Thoracic aorta (tissue), 2 donors: ENCODE data around the gene BORCS8. TPM values are rescaled to one million over a fixed set of nuclear protein-coding genes. Genes with fewer than 3 reads are reported as not detected.
"Not testable (repeated sequence)": the region's sequence is repeated elsewhere in the genome, so short reads cannot be mapped to it uniquely, and the experiment has no call there.

Source experiments
- ATAC-seq: fragments of 150-250 bp; one replicate; pipeline ENCODE4 v1.8.0; 2017; ENCODE audit warnings: low read depth; ENCODE audit not compliant: insufficient number of reproducible peaks, low FRiP score
- DNase-seq: peaks from one replicate; pipeline ENCODE4 v3.0.0-alpha.2; 2020; ENCODE audit warnings: low spot score
- H3K27ac ChIP-seq, 2 donors: fragments of 200-600 bp; sonication (generic); 1 replicate in 1 of 2; 2 replicates in 1 of 2; pipeline ENCODE4 v1.5.1; 2016; ENCODE audit warnings: mild to moderate bottlenecking in 2 of 2, moderate library complexity in 2 of 2
- H3K27me3 ChIP-seq: fragments of 200-600 bp; sonication (generic); replicated peaks from 2 replicates; pipeline ENCODE4 v1.6.0; 2016; ENCODE audit warnings: mild to moderate bottlenecking; ENCODE audit not compliant: insufficient read depth
- H3K36me3 ChIP-seq: fragments of 200-600 bp; sonication (generic); one replicate; pipeline ENCODE4 v1.5.1; 2016
- H3K4me1 ChIP-seq, 2 donors: fragments of 200-600 bp; sonication (generic); 1 replicate in 1 of 2; 2 replicates in 1 of 2; pipeline versions ENCODE4 v1.5.1 to v1.6.0; 2016; ENCODE audit warnings: low read depth in 2 of 2, mild to moderate bottlenecking in 1 of 2; ENCODE audit not compliant: control insufficient read depth in 1 of 2
- H3K4me3 ChIP-seq: fragments of 200-600 bp; sonication (generic); 2 replicates; pipeline ENCODE4 v1.5.1; 2016; ENCODE audit warnings: mild to moderate bottlenecking
- H3K9me3 ChIP-seq: fragments of 200-600 bp; sonication (generic); 2 replicates; pipeline ENCODE4 v1.5.1; 2016
- CTCF ChIP-seq: fragments of 200-600 bp; sonication (generic); IDR thresholded peaks from one replicate; pipeline ENCODE4 v1.5.1; 2019; ENCODE audit warnings: antibody characterized with exemption
- total RNA-seq, 2 donors: library from RNA; depleted of rRNA; stranded (reverse); fragments of >200 nt; gene quantifications; one replicate each; pipeline versions ENCODE4 v1.1.0 to v1.2.3, GENCODE V29; 2016

BORCS8 gene
- total RNA-seq, 2 donors from 2014 or later: 15.2 to 15.4 TPM

GRCh38 chr19:19179548-19180441 lies 12.2 kb downstream of the BORCS8 start:
- Histone ChIP-seq H3K36me3 (peaks cover 17% of the 10 kb centered on the region), H3K4me3 (no peak overlapping the region), H3K4me1 (no peaks in the 10 kb centered on the region), H3K27ac (no peak overlapping the region), H3K27me3 (no peaks in the 10 kb centered on the region), H3K9me3 (no peaks in the 10 kb centered on the region)
- TF ChIP-seq CTCF: no peak
- ATAC-seq: no peak
- DNase-seq: no peak

- Histone ChIP-seq H3K4me3 (no peak overlapping the region), H3K36me3 (peaks cover 13% of the 10 kb centered on the region), H3K27me3 (no peaks in the 10 kb centered on the region), H3K9me3 (no peaks in the 10 kb centered on the region), H3K27ac (no peak overlapping the region), H3K4me1 (no peaks in the 10 kb centered on the region)
- no peak for TF ChIP-seq CTCF
- no peak for ATAC-seq
- no peak for DNase-seq
Measured at GRCh38 chr19:19176950-19177349, 15.0 kb downstream of the BORCS8 start.

GRCh38 chr19:19173243-19173642 lies 18.7 kb downstream of the BORCS8 start:
- H3K4me3 ChIP-seq, ATAC-seq, H3K36me3 ChIP-seq, DNase-seq, H3K27me3 ChIP-seq, H3K4me1 ChIP-seq, H3K27ac ChIP-seq, H3K9me3 ChIP-seq: not testable (repeated sequence)

GRCh38 chr19:19171821-19172532 lies 20.0 kb downstream of the BORCS8 start:
- Histone ChIP-seq H3K36me3 (no peaks in the 10 kb centered on the region), H3K27ac (no peak overlapping the region), H3K4me3 (no peak overlapping the region), H3K4me1 (peaks cover 6 to 9% of the 10 kb centered on the region in 2 donors), H3K27me3 (no peaks in the 10 kb centered on the region), H3K9me3 (no peaks in the 10 kb centered on the region)
- no peak for DNase-seq
- no peak for ATAC-seq
- TF ChIP-seq CTCF: no peak

- peaks cover 6 to 9% of the 10 kb centered on the region in 2 donors for H3K4me1 ChIP-seq
- TF ChIP-seq CTCF: no peak
- H3K36me3 ChIP-seq: no peaks in the 10 kb centered on the region
- H3K9me3 ChIP-seq: no peaks in the 10 kb centered on the region
- DNase-seq (no peak), ATAC-seq (no peak)
- no peaks in the 10 kb centered on the region for H3K27me3 ChIP-seq
- H3K27ac ChIP-seq: no peak overlapping the region
- no peak overlapping the region for H3K4me3 ChIP-seq
Measured at GRCh38 chr19:19170873-19171672, 20.9 kb downstream of the BORCS8 start.
